HEK293T (cell line): Measurements from ENCODE around the gene ABLIM2.

ENCODE experiments used
- CTCF ChIA-PET: fragments of 350-600 bp; formaldehyde crosslinking; extraction: SDS; loops from one replicate; lab custom pipeline; 2021; ENCODE audit warnings: antibody characterized with exemption, inconsistent platforms; lab: Yijun Ruan, JAX
- POLR2A ChIA-PET: fragments of 350-600 bp; formaldehyde crosslinking; extraction: SDS; loops from one replicate; lab custom pipeline; 2020; ENCODE audit warnings: antibody characterized with exemption, inconsistent platforms; lab: Yijun Ruan, JAX
- DNase-seq: peaks from one replicate; pipeline ENCODE4 v3.0.0; 2012; ENCODE audit warnings: mixed read lengths; ENCODE audit errors: extremely low spot score
- ARNT ChIP-seq: fragments of 450-650 bp; IDR thresholded peaks from 2 replicates; pipeline ENCODE4 v1.6.1; 2017; ENCODE audit warnings: mild to moderate bottlenecking
- BHLHE40 ChIP-seq: fragments of 450-650 bp; IDR thresholded peaks from 2 replicates; pipeline ENCODE4 v1.6.1; 2016; ENCODE audit warnings: mild to moderate bottlenecking, moderate library complexity, borderline replicate concordance
- CTBP1 ChIP-seq: fragments of 450-650 bp; IDR thresholded peaks from 2 replicates; pipeline ENCODE4 v1.6.1; 2016; ENCODE audit warnings: borderline replicate concordance
- ELF4 ChIP-seq: fragments of 450-650 bp; IDR thresholded peaks from 2 replicates; pipeline ENCODE4 v1.6.1; 2017; ENCODE audit warnings: antibody characterized with exemption
- FOXA1 ChIP-seq: fragments of 450-650 bp; IDR thresholded peaks from 2 replicates; pipeline ENCODE4 v1.6.1; 2016; ENCODE audit warnings: mild to moderate bottlenecking
- FOXK2 ChIP-seq: fragments of 450-650 bp; IDR thresholded peaks from 2 replicates; pipeline ENCODE4 v1.6.1; 2016; ENCODE audit warnings: mild to moderate bottlenecking
- FOXM1 ChIP-seq: fragments of 450-650 bp; IDR thresholded peaks from 2 replicates; pipeline ENCODE4 v1.6.1; 2017; ENCODE audit warnings: mild to moderate bottlenecking, borderline replicate concordance
- HDGF ChIP-seq: fragments of 450-650 bp; IDR thresholded peaks from 2 replicates; pipeline ENCODE4 v1.6.1; 2017; ENCODE audit warnings: antibody characterized with exemption, borderline replicate concordance
- L3MBTL2 ChIP-seq: fragments of 450-650 bp; conservative IDR thresholded peaks from 2 replicates; pipeline ENCODE4 v1.6.1; 2016; ENCODE audit warnings: mild to moderate bottlenecking
- LEF1 ChIP-seq: fragments of 450-650 bp; IDR thresholded peaks from 2 replicates; pipeline ENCODE4 v1.6.1; 2017; ENCODE audit warnings: mild to moderate bottlenecking, borderline replicate concordance
- NFRKB ChIP-seq: fragments of 450-650 bp; IDR thresholded peaks from 2 replicates; pipeline ENCODE4 v1.6.1; 2016; ENCODE audit warnings: mild to moderate bottlenecking, moderate library complexity
- PKNOX1 ChIP-seq: fragments of 450-650 bp; IDR thresholded peaks from 2 replicates; pipeline ENCODE4 v1.6.1; 2016
- SP1 ChIP-seq: fragments of 450-650 bp; IDR thresholded peaks from 2 replicates; pipeline ENCODE4 v1.6.1; 2017
- SUZ12 ChIP-seq: fragments of 450-650 bp; IDR thresholded peaks from 2 replicates; pipeline ENCODE4 v1.6.1; 2016; ENCODE audit warnings: mild to moderate bottlenecking
- TARDBP ChIP-seq: fragments of 450-650 bp; IDR thresholded peaks from 2 replicates; pipeline ENCODE4 v1.6.1; 2016
- ZNF384 ChIP-seq: fragments of 450-650 bp; IDR thresholded peaks from 2 replicates; pipeline ENCODE4 v1.6.1; 2016

ABLIM2 gene

DNA sequence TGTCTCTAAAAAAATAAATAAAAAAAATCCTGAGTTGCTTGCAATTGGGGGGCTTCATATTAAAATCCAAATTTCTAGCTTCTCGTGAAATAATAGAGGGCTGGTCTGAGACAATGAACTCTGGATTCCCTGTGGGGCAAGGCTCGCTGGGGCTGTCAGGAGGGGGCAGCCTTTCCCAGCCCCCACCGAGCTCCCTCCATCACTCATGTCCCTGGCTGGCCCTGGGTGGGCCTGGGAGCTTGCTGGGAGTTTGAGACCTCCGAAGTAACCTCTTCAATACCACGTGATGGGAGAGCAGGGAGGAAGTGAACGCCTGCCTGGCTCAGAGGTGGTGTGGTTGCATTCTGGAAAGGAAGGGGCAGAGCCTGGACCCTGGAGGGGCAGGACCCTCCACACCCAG is 164.9 kb downstream of the ABLIM2 start:
- ChIA-PET CTCF (interaction anchor here (0.7 to 1.1 kb wide), 2 partner anchors 189 to 191 kb away, joined by 4 read pairs; no protein-coding TSS in a partner anchor), POLR2A (no interaction called here)
- TF ChIP-seq FOXK2 (no peak), CTBP1 (no peak), ARNT (no peak), ELF4 (no peak), PKNOX1 (no peak), FOXM1 (no peak), TARDBP (no peak), FOXA1 (no peak), HDGF (no peak), L3MBTL2 (no peak), LEF1 (no peak), NFRKB (no peak), BHLHE40 (no peak)
- DNase-seq: no peak

- no peak for DNase-seq
- POLR2A ChIA-PET: no interaction called here
- CTCF ChIA-PET: interaction anchor here (0.7 to 1.1 kb wide), 2 partner anchors 189 to 190 kb away, joined by 4 read pairs; no protein-coding TSS in a partner anchor
These were observed 165.8 kb downstream of the ABLIM2 start for GRCh38 chr4:7992846-7993245.

DNA sequence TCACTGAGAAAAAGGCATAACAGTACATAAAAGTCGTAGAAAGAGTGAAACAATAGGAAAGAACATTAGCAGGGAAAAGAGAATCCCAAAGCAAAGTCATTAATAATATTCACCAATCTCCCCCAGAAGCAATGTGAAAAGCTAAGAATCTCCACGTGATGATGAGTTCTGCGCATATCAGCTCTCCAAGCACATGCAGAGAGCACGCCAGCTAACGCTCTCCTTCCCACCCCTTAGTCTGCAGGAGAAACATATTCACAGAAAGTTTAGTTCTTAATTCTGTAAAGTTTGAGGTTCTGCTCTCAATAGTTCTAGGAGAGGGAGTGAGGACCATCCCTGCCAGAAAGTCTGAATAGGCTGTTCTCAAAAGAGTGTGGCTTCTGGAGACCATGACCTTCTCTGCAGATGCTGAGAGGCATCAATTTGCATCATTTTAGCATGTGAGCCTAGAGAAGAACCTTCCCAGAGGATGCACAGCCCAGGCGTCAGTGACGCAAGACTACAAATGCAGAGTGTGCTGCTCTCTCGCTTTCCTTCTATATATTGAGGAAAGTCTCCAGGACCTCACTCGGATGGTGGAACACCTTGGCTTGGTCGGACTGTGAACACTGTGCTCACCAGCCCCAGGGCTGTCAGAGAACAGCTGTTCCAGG is 167.7 kb downstream of the ABLIM2 start:
- ChIA-PET CTCF (interaction anchor here (0.6 to 0.9 kb wide), 2 partner anchors 124 to 189 kb away, joined by 3 read pairs; no protein-coding TSS in a partner anchor), POLR2A (no interaction called here)
- no peak for DNase-seq
- TF ChIP-seq NFRKB: no peak
- TF ChIP-seq BHLHE40: no peak
- no peak for TF ChIP-seq FOXM1
- no peak for TF ChIP-seq SP1
- no peak for TF ChIP-seq PKNOX1
- TF ChIP-seq CTBP1: no peak
- TF ChIP-seq FOXA1: no peak
- TF ChIP-seq ELF4: no peak
- TF ChIP-seq ZNF384: no peak
- no peak for TF ChIP-seq HDGF
- TF ChIP-seq L3MBTL2: no peak

More at GRCh38 chr4:7992846-7993245, 165.8 kb downstream of the ABLIM2 start:
- no peak for TF ChIP-seq FOXA1
- TF ChIP-seq LEF1: no peak
- TF ChIP-seq PKNOX1: no peak
- no peak for TF ChIP-seq ELF4
- TF ChIP-seq ARNT: no peak
- TF ChIP-seq SUZ12: no peak
- no peak for TF ChIP-seq SP1
- TF ChIP-seq BHLHE40: no peak
- TF ChIP-seq FOXK2: no peak
- TF ChIP-seq ZNF384: no peak
- TF ChIP-seq CTBP1: no peak
- no peak for TF ChIP-seq L3MBTL2
- no peak for TF ChIP-seq FOXM1
- no peak for TF ChIP-seq NFRKB

DNA sequence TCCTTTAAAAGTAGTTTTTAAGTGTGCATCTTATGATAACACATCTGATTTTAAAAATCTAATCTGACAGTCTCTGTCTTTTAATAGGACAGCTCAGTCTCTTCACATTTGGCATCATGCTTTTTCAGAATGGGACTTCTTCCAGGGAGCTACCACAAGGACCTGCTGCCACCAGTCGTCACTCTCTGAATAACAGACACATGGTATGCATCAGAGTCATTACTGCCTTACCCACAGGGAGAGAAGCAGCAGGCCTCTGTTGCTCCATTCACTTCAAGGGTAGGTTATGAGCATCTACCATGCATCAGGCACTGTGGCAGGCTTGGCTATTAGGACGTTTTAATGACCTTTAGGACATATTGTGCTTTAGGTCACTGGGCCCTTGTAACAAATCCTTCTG is 169.0 kb downstream of the ABLIM2 start:
- ChIA-PET POLR2A (no interaction called here), CTCF (interaction anchor here (0.7 to 1.2 kb wide), 2 partner anchors 187 to 188 kb away, joined by 3 to 5 read pairs; no protein-coding TSS in a partner anchor)
- no peak for DNase-seq
- TF ChIP-seq SUZ12 (no peak), ZNF384 (no peak), NFRKB (no peak), HDGF (no peak), ELF4 (no peak), FOXA1 (no peak), SP1 (no peak), BHLHE40 (no peak), CTBP1 (no peak), TARDBP (no peak), PKNOX1 (no peak), FOXK2 (no peak), L3MBTL2 (no peak), LEF1 (no peak), ARNT (no peak), FOXM1 (no peak)

GRCh38 chr4:7988437-7988836 is 170.2 kb downstream of the ABLIM2 start:
- no peak for DNase-seq
- CTCF ChIA-PET: interaction anchor here (0.7 to 2.8 kb wide), 5 partner anchors 51 to 186 kb away, joined by 3 to 18 read pairs (median 5); no protein-coding TSS in a partner anchor
- TF ChIP-seq ARNT (no peak), PKNOX1 (no peak), NFRKB (no peak), FOXM1 (no peak), ELF4 (no peak), CTBP1 (no peak), BHLHE40 (no peak), FOXA1 (no peak), TARDBP (no peak), SP1 (no peak), L3MBTL2 (no peak), FOXK2 (no peak), ZNF384 (no peak), LEF1 (no peak), HDGF (no peak), SUZ12 (no peak)

More at GRCh38 chr4:7988437-7988836, 170.2 kb downstream of the ABLIM2 start:
- POLR2A ChIA-PET: no interaction called here
